HG03439 (cell line): ENCODE measurements around the gene TXNL4B.

ENCODE experiments used
- ATAC-seq: cut with Tn5 transposase; IDR thresholded peaks from one replicate; pipeline ENCODE4 v1.9.1; 2021; ENCODE audit warnings: mild to moderate bottlenecking, moderate library complexity; ENCODE audit not compliant: unreplicated experiment

Gene TXNL4B

DNA sequence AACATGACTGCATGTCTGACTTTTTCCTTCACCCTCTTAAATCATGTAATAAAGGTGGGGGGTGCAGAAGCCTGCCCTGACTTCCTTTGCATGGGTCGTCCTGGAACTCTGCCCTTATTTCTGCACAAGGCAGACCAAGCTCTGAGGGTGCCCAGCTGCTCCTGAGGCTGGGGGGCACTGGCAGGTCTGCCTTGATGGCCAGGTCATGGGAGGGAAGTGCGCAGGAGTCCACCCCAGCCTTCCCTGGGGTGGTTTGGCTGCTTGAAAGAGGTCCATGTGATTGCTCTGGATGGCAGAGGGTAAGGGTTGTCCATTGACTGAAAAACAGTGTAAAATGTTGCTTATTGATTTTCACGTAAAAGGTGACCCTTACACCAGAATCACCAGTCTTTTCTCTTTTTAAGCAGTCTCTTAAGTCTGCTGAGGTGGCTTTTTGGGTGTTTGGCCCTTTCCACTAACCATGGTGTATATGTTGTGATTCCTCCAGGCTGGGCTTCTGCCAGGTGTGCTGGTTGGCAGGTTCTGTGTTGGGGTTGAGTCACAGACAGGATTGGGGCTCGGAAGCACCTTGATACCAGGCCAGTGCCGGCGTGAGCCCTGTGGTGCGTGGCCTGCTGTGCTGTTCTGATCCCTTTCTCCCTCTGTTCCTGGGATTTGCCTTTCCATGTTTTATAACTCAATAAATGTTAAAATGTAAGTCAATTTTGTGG, 19.6 kb upstream of the TXNL4B start:
- no peak for ATAC-seq

DNA sequence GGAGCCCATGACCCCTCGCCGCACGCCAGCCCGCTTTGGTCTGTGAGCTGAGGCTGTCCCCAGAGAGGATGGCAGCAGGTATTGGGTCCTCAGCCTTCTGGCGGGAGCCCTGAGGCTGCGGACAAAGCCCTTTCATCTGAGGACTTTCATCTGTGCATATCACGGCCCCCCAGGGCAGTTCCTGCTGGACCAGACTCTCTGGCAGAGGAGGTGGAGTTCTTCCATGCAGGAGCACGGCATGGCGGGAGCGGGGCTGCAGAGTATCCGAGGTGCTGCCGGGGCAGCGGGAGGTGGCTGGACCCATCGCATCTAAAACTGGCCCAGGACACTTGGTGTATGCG, 19.0 kb upstream of the TXNL4B start:
- no peak for ATAC-seq

DNA sequence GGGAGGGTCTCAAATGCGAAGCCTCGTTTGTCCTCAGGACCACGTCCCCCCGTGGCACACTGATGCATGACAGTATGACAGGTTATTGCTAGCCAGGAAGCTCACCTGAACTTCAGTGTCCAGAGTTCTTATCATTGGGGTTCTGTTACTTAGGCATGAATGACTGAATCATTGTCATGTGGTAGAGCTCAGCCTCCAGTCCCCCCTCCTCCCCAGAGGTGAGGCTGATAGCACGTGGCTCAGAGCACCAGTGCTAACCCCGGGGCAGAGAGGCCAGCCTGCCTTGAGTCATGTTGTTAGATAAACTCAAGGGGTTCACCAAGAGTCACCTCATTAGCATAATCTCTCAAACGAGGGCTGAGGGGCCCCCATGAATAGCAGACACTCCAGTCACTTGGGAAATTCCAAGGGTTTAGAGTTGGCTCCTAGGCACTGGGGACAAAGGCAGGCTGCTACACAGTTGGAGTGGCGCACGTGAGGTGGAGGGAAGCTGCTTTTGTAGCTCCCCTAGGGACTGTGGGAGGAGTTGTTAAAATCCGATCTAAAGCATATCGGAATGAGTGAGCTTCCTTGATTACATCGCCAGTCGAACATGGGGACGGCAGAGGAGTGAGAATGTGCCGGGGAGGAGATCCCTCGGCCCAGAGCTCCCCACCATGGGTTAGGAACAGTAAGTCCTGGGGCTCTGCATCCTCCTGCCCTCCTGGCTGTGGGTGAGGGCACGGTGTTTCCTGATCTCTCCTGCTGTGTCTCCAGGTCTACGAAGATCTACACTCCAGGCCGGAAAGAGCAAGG, 18.4 kb upstream of the TXNL4B start:
- no peak for ATAC-seq

DNA sequence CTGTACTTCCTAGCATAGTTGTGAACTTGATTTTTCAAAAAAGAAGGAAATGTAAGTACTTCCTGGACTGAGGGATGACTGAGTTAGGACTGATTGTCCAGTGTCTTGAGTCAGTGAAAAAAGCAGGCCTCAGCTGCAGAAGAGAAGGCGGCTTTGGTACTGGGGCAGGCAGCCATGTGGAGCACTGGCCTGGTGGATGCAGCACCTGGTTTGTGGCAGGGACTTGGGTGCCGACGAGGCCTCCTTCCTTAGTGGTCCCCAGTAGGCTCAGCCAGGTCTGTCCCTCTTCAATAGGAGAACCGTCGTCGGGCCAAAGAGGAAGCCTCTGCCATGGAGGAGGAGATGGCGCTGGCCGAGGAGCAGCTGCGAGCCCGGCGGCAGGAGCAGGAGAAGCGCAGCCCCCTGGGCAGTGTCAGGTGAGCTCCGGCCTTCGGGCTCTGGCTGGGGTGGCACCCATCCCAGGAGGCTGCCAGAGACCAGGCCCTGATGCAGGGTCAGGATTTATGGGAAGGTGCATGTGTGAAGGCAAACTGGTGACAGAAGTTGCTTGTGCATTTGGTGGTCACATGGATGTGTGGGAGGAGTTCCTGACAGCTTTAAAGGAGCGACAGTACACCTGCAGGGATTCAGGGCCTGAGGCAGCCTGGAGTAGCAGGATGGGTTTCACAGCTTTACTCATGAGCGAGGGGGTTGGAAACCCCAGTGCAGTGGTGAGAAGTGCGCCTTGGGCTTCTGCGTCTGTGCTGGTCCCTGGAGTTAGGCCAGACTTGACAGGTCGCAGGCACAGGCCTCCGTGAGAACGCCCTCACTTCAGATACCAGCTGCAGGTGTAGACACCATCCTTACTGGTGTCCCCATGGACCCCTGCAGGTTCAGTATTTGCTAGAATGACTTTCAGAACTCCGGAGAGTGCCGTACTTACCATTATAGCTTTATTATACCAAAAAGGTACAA, 17.5 kb upstream of the TXNL4B start:
- no peak for ATAC-seq

DNA sequence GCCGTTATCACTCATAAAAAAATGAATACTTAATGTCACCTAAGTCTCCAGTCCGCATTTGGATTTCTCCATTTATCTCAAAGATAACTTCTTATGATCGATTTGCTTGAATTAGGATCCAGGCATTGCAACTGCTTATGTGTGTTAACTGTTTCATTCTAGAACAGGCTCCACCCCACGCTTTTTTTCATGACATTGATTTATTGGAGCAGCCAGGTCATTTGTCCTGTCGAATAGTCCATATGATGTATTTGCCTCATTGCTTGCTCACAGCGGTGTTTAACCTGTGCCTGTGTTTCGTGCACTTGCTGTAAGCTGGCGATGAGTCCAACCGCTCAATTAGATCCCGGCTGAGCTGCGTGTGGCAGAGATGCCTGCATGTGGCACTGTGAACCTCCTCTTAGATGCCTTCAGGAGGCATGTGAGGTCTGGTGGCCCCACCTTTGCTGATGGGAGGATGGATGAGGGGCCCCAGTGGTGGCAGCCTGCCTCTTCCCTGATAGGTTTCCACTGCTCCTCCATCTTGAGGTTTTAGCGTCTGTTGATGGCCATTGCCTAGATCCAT, 16.6 kb upstream of the TXNL4B start:
- ATAC-seq: no peak

DNA sequence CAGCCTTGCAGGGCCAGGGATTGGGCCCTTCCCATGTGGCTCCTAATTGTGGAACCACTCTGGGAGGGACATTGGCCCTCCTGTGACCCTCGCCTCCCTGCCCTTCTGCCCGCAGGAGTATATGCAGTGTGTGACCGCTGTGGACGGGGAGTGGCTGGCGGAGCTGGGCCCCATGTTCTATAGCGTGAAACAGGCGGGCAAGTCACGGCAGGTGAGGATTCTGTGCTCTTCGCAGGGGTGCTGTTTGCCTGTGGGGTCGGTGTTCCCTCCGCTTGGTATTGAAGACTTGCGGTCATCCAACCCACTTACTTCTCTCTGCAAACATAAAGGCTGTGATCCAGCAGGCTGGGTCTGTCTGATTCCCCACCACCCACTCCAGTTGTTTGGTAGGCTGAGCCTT, 15.9 kb upstream of the TXNL4B start:
- no peak for ATAC-seq

DNA sequence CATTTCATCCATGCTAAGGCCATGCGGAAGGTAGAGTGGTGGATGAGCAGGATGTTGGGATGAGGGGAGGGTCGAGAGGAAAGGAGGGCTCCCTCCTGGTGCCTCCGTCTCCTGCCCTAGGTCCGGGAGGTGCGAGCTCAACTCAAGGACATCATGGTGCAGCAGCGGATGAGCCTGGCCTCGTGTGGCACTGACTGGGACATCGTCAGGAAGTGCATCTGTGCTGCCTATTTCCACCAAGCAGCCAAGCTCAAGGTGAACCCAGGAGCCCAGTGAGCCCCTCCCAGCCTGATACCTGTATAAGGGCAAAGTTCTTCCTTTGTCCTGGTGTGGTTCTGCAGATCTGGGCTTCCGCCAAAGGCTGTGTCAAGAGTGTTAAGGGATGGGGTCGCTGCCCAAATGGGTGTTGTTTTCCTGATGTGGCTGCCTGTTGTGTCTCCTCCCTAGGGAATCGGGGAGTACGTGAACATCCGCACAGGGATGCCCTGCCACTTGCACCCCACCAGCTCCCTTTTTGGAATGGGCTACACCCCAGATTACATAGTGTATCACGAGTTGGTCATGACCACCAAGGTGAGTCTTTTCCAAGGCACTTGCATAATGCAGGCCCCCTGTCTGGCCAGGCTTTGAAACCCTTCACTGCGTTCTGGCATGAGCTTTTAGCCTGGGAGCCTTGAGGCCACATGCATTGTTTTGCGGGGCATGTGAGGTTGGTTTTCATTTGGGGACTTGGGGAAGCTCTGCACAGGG, 15.1 kb upstream of the TXNL4B start:
- no peak for ATAC-seq

DNA sequence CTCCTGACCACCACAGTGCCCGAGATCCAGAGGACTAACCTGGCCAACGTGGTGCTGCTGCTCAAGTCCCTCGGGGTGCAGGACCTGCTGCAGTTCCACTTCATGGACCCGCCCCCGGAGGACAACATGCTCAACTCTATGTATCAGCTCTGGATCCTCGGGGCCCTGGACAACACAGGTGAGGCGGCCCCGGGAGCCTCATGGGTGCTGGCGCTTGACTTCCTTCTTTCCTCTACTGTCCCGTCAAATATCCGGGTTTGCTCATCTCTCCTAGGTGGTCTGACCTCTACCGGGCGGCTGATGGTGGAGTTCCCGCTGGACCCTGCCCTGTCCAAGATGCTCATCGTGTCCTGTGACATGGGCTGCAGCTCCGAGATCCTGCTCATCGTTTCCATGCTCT, 14.0 kb upstream of the TXNL4B start:
- ATAC-seq: no peak

DNA sequence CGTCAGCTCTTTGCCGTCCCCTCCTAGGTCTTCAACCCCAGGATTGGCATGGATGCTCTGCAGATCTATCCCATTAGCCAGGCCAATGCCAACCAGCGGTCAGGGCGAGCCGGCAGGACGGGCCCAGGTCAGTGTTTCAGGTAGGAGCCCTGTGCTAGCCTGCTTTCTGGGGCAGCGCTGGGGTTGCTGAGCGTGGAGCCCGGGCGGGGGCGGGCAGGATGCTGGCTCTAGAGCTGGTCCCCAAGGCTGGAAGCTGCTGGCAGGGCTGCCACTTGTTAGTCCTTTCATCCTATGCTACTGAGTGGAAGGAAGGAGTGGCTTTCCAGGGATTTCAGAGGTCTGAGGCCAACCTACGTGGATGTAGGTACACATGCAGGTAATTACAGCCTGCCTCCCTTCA, 12.6 kb upstream of the TXNL4B start:
- ATAC-seq: no peak

DNA sequence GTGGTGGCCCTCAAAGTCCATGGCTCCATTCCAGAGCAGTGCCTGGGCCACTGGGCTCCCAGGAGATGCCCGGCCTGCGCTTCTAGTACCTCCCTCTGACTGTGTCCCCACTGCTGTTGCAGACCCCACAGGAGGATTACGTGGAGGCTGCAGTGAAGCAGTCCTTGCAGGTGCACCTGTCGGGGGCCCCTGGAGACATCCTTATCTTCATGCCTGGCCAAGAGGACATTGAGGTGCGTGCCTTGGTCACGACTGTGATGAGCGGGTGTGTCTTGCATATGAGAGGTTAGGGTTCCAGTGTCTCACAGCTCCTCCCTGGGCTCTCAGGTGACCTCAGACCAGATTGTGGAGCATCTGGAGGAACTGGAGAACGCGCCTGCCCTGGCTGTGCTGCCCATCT, 11.5 kb upstream of the TXNL4B start:
- ATAC-seq: no peak

DNA sequence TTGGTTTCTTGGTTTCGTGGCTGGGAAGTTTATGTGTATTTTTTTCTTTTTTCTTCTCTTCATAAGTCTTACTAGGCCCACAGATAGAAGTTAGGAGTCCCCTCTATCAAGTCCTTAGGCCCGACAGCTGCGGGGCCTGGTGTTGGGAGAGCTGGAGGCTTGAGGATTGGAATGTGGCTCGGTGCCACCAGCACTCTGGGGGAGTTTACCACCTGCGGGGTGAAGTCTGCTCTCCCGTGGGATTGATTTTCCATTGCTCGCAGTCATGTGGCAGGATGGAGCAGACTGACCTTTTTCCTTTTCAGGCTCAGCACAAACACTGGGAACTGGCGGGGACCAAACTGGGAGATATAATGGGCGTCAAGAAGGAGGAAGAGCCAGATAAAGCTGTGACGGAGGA, 7.8 kb upstream of the TXNL4B start:
- no peak for ATAC-seq

DNA sequence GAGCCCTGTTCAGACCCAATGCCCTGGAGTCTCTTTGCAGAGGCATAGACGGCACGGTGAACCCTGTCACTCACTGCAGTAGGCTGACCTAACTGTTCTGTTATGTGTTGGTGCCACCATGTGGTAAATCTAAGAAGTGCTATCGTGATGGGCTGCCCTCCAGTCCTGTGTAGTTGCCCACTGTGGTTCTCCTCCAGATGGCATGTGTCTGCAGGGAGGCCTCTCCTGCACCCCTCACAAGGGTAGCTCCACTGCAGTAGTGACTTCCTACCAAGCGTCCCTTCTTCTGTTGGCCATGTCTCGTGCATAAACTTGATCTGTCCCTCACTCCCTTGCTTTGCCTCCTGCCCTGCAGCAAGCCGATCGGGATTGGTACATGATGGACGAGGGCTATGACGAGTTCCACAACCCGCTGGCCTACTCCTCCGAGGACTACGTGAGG, 6.0 kb upstream of the TXNL4B start:
- ATAC-seq: peak; percentile 84

DNA sequence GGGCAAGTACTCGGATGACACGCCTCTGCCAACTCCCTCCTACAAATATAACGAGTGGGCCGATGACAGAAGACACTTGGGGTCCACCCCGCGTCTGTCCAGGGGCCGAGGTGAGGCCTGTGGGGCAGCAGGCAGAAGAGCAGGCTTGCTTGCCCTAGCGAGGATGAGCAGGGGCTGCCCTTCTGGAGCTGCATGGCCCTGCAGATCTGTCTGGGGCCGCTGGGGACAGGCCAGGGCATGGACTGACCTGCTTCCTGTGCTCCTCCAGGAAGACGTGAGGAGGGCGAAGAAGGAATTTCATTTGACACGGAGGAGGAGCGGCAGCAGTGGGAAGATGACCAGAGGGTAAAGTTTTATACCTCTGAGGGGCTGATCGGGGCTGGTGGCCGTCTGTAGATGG, 5.5 kb upstream of the TXNL4B start:
- no peak for ATAC-seq

DNA sequence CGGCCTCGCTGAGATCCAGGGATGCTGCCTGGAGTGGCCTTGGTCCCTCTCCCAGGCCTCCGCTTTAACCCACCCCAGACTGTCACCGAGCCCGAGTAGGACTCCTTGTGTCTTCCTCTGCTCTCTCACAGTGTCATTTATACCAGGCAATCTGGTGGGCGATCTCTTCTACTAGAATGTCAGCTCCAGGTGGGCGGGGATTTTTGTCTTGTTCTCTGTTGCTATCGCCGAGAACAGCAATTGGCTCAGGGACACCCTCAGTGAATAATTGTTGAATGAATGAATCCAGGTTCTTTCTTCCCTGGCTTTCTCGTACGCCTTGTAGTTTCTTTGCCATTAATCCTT, 818 bp upstream of the TXNL4B start:
- no peak for ATAC-seq

DNA sequence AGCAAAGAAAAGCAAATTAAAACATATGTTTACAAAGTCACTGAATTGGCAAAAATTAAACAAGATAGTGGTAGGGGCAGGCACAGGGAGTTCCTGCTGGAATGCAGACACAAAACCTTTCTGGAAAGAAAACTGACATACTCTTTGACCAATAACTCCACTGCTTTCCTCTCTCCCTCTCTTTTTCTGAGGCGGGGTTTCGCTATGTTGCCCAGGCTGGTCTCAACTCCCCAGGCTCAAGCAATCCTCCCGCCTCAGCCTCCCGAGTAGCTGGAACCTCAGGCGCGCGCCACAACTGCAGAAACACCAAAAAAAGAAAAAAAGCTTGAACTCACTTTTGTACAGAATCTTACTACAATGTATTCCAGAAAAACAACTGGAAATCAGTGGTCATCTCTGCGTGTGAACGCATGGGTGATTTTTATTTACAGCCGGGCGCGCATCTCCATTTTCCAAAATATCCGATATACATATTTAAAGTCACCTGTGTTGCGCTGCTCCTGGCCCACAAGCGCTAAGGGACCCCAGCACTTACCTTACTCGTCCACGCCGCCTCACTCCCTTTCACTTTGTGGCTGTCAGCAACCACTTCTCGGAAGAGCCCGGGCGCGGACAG, 480 bp downstream of the TXNL4B start:
- ATAC-seq: no peak

DNA sequence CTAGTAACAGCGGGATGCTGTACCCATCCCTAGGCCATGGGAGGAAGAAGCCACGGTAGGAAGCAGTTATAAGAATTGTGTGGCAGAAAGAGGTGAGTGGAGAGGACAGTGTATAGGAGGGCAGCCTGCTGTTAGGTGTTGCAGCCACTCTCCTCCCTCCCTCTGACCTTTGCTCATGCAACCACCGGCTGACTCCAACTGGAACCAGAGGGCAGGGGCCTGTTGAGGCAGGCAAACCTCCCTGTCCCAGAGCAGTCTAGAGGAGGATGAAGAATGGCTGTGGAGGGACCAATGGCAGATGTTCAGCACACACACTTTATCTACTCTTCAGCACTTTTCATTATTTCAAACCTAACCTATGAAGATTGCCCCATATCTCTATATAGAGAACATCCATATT, 2.2 kb downstream of the TXNL4B start:
- ATAC-seq: no peak

DNA sequence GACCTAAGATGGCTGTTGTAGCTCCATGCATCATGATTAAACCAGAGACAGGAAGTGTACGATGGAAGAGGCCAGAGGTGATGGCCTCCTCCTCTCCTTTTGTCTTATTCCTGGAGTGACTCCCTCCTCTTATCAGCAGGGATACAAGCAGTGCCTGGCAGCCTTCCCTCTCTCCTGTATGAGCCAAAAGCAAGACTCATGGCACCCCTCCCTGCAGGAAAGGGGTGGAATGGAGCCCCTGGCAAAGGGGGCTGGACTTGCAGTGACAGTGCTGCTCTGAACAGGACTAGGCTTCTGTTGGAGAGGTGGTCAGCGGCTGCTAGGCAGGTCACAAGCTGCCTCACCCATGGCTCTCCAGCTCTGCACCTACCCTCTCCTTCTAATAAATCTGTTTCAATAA, 8.4 kb downstream of the TXNL4B start:
- no peak for ATAC-seq

DNA sequence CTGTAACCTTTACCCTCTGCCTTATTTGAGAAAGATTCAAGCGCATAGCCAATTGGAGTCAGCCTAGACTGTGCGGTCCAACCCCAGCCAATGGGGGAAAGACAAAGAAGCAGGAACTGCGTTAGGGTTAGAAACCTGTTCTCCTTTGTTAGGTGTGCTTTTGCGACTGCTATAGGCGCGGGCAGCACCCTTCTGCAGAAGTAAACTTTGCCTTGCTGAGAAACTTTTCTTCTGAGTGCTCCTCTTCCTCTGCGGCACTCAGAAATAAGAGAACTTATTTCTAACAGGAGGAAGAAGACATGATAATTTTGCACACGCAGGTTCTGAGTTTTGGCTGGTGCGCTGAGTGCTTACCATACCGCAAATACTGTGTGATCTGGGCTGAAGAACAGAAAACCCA, 9.0 kb downstream of the TXNL4B start:
- no peak for ATAC-seq

DNA sequence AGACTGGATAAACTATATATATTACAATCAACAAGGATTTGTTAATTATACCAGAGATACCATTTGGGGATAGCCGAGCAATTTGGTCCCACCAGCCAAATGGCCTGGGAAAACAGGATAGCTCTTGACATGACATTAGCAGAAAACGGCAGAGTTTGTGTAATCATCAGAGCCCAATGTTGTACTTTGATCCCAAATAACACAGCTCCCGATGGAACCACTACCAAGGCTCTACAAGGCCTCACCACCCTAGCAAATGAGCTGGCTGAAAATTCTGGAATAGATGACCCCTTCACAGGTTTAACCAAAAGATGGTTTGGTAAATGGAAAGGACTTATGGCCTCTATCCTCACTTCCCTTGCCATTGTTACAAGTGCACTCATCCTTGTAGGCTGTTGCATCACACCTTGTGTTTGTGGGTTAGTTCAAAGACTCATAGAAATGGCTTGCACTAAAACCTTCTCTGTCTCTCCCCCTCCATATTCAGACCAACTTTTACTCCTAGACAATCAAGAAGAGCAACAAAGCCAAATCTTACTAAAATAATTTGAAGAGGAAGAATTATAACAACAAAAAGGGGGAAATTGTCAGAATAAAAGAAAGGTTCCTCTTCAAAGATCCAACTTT, 9.5 kb downstream of the TXNL4B start:
- ATAC-seq: no peak
